Posterior vena cava (tissue), 2 donors: Measurements from ENCODE around the gene HEPACAM2. TPM values are rescaled to one million over a fixed set of nuclear protein-coding genes. Genes with fewer than 3 reads are reported as not detected.

Experiments used
- DNase-seq: peaks from one replicate; pipeline ENCODE4 v3.0.0-alpha.2; 2020; ENCODE audit warnings: low spot score
- intact Hi-C, 2 donors: fragments of 100-400 bp; cut with DNase I; formaldehyde crosslinking; loops; one replicate each; pipeline versions ENCODE4 v1.14.1 to v1.14.2; 2022 to 2023
- total RNA-seq, 2 donors: library from RNA; stranded (reverse); fragmentation: NEBNext Ultra II Directional; extraction: Animal tissue kit (Norgen Biotek cat#: 25700); gene quantifications; one replicate each; pipeline ENCODE4 v1.2.1, GENCODE V29; 2021
- donor health status: DM: yes; HTN: yes; CAD: no.
- donor health status: DM: yes; HTN: yes; CAD: no.

Gene HEPACAM2
- total RNA-seq, 2 donors from 2014 or later = not detected

- intact Hi-C loops = no loop called here
- DNase-seq = no peak
These were observed 14.9 kb downstream of the HEPACAM2 start for GRCh38 chr7:93211228-93211818.

- intact Hi-C loops = no loop called here
- no peak for DNase-seq
These were observed 21.2 kb downstream of the HEPACAM2 start for GRCh38 chr7:93205046-93205445.

- intact Hi-C loops = no loop called here
- no peak for DNase-seq
These were observed 22.8 kb downstream of the HEPACAM2 start for GRCh38 chr7:93203496-93203895.

GRCh38 chr7:93202594-93203250 lies 23.5 kb downstream of the HEPACAM2 start:
- no peak for DNase-seq
- intact Hi-C loops = no loop called here

DNA sequence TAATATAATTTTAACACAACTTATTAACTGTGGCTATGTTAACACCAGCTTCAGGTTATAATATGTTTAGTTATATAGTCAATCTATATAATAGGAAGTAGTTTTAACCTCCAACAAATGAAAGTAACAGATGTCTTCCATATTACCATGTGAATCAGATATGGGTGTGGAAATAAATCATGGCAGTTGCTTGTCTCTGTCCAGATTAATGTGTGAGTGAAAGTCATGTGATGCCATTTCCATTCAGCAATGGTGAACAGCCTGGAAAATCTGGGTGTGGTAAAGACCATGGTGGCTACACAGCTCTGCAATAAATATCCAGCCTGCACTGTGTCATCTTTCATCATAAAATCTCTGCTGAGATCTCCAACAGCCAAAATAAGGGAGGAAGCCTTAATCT lies 27.8 kb downstream of the HEPACAM2 start:
- no peak for DNase-seq
- intact Hi-C loops = no loop called here

- DNase-seq = no peak
- intact Hi-C loops = no loop called here
These were observed 29.9 kb downstream of the HEPACAM2 start for GRCh38 chr7:93196336-93196735.

GRCh38 chr7:93194386-93194785 lies 31.9 kb downstream of the HEPACAM2 start:
- no peak for DNase-seq
- intact Hi-C loops = no loop called here

GRCh38 chr7:93188870-93189634 lies 37.2 kb downstream of the HEPACAM2 start:
- no peak for DNase-seq
- intact Hi-C loops = no loop called here

DNA sequence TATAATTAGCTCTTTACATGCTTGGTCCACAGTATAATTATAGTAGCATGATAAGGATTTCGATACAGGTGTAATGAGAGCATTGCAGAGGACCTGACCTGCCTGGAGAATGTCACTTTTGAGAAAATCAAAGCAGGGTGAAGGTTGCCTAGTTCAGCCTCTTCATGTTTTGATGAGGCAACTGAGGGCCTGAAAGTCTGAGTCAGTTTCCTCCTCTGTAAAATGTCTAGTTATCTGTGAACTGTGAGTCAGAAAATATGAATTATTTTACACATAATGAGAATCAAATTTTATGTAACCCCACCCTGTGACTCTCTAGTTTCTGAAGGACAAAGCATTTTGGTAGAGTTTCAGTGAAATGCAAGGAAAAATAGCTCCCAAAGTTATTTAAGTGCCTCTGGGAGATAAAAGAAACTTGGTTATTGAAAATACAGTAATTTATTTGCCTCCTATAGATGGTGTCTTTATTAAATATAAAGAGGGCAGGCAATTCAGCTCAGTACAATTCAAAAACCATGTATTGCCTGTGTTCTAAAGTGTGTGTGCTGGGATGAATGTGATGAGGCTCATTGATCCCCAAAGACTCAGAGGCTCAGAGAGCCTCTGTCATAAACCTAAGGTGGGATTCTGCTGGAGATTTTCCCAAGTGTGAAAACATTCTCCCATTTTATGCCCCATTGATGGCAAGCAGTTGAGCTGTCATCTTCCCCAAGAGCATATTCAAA lies 40.8 kb downstream of the HEPACAM2 start:
- intact Hi-C loops = no loop called here
- no peak for DNase-seq

DNA sequence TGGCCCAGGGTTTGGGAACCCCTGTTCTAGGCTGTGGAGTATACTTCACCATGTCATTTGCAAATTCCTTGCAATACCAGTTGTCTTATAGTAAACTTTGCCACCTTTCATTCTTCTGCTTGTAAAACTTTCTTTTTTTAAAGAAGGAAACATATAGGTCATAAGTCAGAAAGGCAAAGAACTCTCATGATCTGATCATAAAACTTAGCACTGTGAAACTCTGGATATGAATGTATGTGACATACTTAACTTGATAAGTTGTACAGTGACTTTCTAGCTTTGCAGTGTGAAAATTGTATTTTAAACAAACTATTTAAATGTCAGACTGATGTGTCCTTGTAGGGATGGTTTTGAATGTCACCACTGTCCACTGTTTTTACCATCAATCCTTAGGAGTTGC lies 47.1 kb downstream of the HEPACAM2 start:
- intact Hi-C loops = no loop called here
- no peak for DNase-seq

DNA sequence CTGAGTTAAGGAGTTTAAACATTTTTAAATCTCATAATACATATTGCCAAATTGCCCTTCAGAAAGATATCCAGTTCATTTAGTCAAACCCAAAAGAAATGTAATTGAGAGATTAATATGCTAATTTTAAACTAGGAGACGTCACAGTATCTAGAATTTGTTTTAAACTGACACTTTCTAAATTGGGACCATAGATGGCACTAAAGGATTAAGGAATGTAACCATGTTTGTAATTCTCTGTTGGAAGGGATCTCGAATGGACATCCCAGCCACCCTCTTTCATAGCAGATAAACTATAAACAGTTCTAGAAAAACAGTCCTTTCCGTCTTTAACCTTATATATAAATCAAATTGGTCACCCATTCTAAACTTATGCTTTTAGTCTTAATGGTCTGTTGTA lies 48.1 kb downstream of the HEPACAM2 start:
- DNase-seq = no peak
- intact Hi-C loops = no loop called here

DNA sequence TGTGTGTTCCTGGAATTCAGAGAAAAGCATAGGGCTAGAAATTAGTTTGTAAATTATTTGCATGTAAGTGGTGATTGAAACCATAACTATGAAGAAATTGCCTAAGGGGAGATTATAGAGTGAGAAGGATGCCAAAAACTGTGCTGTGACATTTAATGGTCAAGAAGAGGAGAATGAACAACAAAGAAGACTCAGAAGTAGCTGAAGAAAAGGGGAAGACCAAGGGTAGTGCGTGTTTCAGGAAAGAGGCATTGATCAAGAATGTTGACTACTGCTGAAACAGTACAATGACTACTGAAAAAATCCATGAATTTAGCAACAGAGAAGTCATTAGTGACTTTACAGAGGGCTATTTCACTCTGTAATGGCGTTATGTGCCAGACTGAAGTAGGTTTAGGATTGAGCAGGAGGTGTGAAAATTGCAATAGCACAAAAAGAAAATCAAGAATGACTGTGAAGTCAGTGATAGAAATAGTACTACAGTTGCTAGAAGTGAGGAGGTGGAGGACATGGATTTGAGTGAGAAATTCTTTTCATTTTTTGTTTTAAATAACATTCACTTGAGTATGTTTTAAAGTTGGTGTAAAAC lies 49.2 kb downstream of the HEPACAM2 start:
- intact Hi-C loops = no loop called here
- DNase-seq = no peak

DNA sequence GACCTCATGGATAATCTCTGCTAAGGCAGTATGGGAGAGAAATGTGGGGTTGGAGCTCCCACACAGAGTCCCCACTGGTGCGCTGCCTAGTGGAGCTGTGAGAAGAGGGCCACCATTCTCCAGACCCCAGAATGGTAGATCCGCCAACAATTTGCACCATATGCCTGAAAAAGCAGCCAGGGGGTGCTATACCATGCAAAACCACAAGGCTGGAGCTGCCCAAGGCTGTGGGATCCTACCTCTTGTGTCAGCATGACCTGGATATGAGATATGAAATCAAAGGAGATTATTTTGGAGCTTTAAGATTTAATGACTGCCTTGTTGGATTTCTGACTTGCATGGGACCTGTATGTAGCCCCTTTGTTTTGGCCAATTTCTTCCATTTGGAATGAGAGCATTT lies 51.0 kb downstream of the HEPACAM2 start:
- DNase-seq = no peak
- intact Hi-C loops = no loop called here

GRCh38 chr7:93172683-93173082 lies 53.6 kb downstream of the HEPACAM2 start:
- intact Hi-C loops = no loop called here
- no peak for DNase-seq

GRCh38 chr7:93171606-93172226 lies 54.6 kb downstream of the HEPACAM2 start:
- no peak for DNase-seq
- intact Hi-C loops = no loop called here

- intact Hi-C loops = loop anchor here in 1 of 2 donors (5.0 kb wide), 1 partner anchor 987 kb away; no protein-coding TSS in a partner anchor
- no peak for DNase-seq
These were observed 60.8 kb downstream of the HEPACAM2 start for GRCh38 chr7:93165447-93165846.

DNA sequence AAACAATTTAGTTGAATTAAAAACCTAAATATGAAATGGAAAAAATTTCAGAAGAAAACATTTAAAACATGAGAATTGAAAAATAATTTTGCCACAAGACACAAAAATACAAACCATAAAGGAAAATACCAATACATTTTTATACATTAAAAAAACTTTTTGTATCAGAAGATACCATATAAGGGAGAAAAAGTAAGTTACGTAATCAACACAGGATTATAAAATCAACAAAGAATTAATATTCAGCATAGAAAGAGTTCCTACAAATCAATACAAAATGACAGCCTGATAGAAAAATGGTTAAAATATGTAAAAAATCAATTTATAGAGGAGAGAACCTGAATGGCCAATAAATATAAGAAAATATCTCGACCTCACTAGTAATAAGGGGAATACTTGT lies 61.5 kb downstream of the HEPACAM2 start:
- no peak for DNase-seq
- intact Hi-C loops = loop anchor here in 1 of 2 donors (5.0 kb wide), 1 partner anchor 988 kb away; no protein-coding TSS in a partner anchor

- intact Hi-C loops = no loop called here
- DNase-seq = no peak
These were observed 65.0 kb downstream of the HEPACAM2 start for GRCh38 chr7:93161181-93161762.

GRCh38 chr7:93160410-93160809 lies 65.9 kb downstream of the HEPACAM2 start:
- intact Hi-C loops = no loop called here
- DNase-seq = no peak
